ENCODE measurements around the gene TMEM131L.
A peak's percentile ranks its signal among the peaks of the same experiment; 100 is the strongest.
"Not testable (repeated sequence)": the region's sequence is repeated elsewhere in the genome, so short reads cannot be mapped to it uniquely, and the experiment has no call there.

TMEM131L gene

DNA sequence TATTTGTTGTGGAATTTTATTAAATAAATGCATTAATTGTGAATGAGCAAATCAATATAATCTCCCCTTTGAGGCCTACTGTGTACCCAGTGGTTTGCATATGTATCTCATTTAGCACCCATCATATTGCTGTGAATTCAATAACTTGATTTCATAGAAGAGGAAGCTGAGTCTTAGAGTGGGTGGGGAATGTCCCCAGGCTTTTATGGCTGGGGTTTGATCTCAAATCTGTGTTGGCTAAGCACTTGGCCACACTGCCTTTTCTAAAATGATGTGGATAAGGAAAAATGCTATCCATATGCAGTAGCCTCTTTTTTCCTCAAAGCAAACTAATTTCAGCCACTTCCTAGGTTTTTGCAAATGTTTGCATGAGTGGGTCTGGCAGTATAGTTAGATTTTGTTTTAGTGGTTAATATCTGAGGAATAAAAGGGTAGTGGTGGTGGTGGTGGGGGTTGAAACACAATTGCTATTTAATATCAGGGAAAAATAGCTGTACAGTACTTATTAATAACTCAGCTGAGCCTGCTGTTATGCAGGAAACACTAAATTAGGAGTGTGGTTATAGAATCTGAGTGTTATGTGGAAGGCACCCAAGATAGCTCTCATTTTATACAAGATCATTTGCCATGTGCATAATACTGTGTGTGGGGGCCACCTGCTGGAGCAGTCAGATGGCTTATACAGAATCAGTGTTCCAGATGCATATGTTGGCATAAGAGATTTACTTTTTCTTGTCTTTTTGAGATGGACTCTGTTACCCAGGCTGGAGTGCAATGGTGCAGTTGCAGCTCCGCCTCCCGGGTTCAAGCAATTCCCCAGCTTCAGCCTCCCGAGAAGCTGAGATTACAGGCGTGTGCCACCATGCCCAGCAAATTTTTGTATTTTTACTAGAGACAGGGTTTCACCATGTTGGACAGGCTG, 108.0 kb downstream of the TMEM131L start:
- peak; percentile 37 for DNase-seq (ENCODE audit: low read depth, low spot score)

DNA sequence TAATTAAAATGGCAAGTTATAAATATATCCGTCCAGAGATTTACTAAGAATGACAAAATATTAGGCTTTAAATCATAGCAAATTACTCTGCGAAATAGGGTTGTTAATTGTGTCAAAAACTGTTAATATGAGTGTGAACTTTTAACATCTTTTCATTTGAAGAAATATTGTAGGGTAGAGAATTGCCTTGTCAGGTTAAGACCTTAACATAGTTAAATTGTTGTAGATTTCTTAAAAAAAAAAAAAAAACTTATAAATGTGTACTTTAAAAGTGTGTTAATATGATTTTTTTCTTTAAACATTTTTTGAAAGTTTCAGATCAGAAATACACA, 110.2 kb downstream of the TMEM131L start:
- DNase-seq (ENCODE audit: low read depth, low spot score) = no peak

DNA sequence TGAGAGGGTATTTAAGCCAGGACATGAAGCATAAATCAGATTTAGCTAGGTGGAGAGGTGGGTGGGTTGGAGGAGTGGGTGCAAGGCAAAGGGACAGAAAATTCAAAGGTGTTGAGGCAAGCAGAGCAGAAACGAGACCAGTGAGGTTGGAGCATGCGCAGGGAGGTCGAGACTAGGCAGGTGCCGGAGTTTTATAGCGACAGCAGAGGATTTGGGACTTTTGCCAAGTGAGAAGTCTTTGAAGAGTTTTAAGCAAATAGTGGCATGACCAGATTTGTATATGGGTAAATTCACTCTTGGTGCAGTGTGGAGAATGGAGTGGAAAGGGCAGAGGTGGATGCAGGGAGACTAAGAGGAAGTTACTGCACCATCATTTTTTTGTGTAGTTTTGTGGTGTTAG, 110.9 kb downstream of the TMEM131L start:
- no peak for DNase-seq (ENCODE audit: low read depth, low spot score)

- DNase-seq (ENCODE audit: low read depth, low spot score) = no peak
These were observed 113.2 kb downstream of the TMEM131L start for GRCh38 chr4:153579410-153579809.

GRCh38 chr4:153579872-153580271, 113.7 kb downstream of the TMEM131L start:
- no peak for DNase-seq (ENCODE audit: low read depth, low spot score)

GRCh38 chr4:153582954-153583702, 117.0 kb downstream of the TMEM131L start:
- no peak for DNase-seq (ENCODE audit: low read depth, low spot score)

DNA sequence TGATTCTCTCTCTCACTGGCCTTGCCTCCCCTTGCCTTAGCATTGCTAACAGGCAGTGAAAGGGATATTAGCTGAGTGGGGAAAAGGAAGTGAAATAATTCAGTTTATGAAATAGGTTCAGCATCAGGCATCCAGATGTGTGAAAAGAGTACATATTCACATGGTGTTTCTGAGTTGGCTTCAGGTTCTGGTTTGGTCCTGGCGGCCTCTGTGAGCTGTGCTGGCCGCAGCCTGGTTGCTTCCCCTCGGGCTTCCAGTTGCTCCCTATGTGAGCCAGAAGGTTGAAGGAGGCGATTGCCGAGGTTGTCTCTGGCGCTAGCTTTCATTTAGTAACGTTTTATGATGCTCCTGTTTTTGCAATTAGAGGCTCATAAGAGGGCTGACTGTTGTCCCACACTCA, 118.9 kb downstream of the TMEM131L start:
- DNase-seq (ENCODE audit: low read depth, low spot score) = no peak

DNA sequence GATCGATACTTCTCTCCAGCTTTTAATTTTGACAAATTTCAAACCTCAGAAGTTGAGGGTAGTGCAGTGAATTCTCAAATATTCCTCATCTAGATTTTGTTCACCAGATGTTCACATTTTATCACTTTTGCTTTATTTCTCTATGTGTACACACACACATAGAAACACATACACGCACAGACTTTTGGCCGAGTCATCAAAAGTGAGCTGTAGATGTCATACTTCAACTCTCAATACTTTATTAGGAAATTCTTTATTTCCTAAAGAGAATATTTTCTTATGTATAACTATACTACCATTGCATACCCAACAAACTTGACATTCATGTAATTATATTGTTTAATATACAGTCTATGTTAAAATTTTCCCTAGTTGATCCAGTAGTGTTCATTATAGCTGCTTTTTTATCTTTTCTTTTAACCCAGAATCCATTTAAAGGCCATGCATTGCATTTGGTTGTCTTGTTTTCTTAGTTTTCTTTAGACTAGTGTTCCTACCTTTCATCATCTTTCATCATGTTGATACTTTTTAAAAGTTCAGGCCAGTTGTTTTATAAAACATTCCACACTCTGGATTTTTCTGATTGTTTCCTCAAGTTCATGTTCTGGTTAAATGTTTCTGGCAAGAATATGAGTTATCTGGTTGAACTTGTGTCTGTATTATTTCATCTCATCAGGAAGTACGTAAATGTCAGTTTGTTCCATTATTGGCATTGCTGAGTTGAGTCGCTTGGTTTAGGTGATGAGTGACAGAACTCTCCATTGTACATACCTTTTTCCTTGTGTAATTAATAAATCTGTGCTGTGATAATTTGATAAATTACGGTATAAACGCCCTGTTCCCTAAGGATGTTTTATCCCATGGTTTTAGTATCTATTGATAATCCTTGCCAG, 123.8 kb downstream of the TMEM131L start:
- no peak for DNase-seq (ENCODE audit: low read depth, low spot score)

DNA sequence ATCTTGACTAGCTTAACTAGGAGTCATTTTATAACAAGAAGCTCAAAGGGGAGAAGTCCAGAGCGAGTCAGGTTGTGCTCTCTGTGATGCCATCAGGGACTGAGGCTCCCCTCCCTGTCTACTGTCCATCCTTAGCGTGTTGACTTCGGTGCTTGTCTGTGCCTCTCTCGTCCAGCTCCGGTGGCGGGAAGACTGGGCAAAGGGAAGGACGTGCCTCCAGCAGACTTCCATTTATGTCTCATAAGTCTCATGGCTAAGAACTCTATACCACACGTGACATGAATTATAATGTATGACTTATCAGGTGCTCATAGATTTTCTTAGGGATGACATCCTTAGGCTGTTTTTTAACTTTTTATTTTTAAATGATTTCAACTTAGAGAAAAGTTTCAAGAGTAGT, 125.3 kb downstream of the TMEM131L start:
- no peak for DNase-seq (ENCODE audit: low read depth, low spot score)

DNA sequence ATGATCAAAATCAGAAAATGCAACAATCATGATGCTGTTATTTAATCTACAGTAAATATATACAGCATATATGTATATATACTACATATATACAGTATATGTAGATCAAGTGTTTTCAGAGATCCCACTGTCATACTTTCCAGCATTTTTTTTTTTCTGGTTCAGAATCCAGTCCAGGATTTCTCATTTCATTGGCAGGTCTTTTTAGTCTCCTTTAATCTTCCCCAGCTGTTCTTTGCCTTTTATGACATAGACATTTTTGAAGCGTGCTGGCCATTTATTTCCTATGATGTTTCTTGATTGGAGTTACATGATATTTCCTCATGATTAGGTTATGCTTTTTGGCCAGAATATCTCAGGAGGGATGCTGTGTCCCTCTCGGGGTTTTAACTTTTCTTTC, 125.9 kb downstream of the TMEM131L start:
- DNase-seq (ENCODE audit: low read depth, low spot score) = no peak

DNA sequence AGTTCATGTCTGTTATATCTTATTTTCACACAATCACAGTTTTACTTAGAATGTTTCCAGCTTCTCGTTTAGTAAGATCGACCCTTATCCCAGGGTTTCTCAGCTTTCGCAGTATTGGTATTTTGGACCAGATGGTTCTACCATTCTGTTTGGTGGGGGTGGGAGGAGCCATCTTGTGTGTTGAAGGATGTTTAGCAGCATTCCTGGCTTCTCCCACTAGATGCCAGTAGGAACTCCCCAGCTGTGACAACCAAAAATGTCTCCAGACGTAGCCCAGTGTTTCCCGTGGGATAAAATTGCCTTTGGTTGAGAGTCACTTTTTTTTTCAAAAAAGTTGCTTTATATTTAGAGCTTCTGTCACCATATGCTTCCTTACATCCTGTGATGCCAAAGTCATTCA, 127.0 kb downstream of the TMEM131L start:
- no peak for DNase-seq (ENCODE audit: low read depth, low spot score)

- no peak for DNase-seq (ENCODE audit: low read depth, low spot score)
These were observed 128.1 kb downstream of the TMEM131L start for GRCh38 chr4:153594210-153594609.

- no peak for DNase-seq (ENCODE audit: low read depth, low spot score)
These were observed 129.9 kb downstream of the TMEM131L start for GRCh38 chr4:153595894-153596601.

- DNase-seq (ENCODE audit: low read depth, low spot score) = no peak
These were observed 136.6 kb downstream of the TMEM131L start for GRCh38 chr4:153602758-153603157.

GRCh38 chr4:153603258-153603657, 137.1 kb downstream of the TMEM131L start:
- DNase-seq (ENCODE audit: low read depth, low spot score) = no peak

- no peak for DNase-seq (ENCODE audit: low read depth, low spot score)
These were observed 137.7 kb downstream of the TMEM131L start for GRCh38 chr4:153603835-153604234.

DNA sequence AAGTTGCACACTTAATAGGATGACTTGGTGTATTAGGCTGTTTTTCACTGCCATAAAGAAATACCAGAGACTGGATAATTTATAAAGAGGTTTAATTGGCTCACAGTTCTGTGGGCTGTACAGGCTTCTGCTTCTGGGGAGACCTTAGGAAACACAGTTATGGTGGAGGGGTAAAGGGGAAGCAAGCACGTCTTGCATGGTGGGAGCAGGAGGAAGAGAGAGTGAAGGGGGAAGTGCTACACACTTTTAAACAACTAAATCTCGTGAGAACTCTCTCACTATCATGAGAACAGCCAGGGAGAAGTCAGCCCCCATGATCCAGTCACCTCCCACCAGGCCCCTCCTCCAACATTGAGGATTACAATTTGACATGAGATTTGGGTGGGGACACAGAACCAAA, 142.9 kb downstream of the TMEM131L start:
- DNase-seq (ENCODE audit: low read depth, low spot score) = not testable (repeated sequence)

GRCh38 chr4:153610623-153611376, 144.6 kb downstream of the TMEM131L start:
- DNase-seq (ENCODE audit: low read depth, low spot score) = no peak

- DNase-seq (ENCODE audit: low read depth, low spot score) = no peak
These were observed 145.5 kb downstream of the TMEM131L start for GRCh38 chr4:153611679-153612078.

GRCh38 chr4:153612878-153613277, 146.7 kb downstream of the TMEM131L start:
- DNase-seq (ENCODE audit: low read depth, low spot score) = no peak

Data from activated CD4-positive, CD25-positive, alpha-beta regulatory T cell treated with anti-CD3 and anti-CD28 coated beads, Interleukin-2, amount 50 U/mL, for 16 hours (primary cell).